TTC549 (cell line): Measurements from ENCODE around the gene OGFOD2.
"Not testable (repeated sequence)": the region's sequence is repeated elsewhere in the genome, so short reads cannot be mapped to it uniquely, and the experiment has no call there.

ENCODE experiments used
- FAIRE-seq: peaks from 2 replicates; lab custom pipeline; 2012; peaks lifted over from hg19 to GRCh38; lab: Jason Lieb, UNC

Gene OGFOD2

DNA sequence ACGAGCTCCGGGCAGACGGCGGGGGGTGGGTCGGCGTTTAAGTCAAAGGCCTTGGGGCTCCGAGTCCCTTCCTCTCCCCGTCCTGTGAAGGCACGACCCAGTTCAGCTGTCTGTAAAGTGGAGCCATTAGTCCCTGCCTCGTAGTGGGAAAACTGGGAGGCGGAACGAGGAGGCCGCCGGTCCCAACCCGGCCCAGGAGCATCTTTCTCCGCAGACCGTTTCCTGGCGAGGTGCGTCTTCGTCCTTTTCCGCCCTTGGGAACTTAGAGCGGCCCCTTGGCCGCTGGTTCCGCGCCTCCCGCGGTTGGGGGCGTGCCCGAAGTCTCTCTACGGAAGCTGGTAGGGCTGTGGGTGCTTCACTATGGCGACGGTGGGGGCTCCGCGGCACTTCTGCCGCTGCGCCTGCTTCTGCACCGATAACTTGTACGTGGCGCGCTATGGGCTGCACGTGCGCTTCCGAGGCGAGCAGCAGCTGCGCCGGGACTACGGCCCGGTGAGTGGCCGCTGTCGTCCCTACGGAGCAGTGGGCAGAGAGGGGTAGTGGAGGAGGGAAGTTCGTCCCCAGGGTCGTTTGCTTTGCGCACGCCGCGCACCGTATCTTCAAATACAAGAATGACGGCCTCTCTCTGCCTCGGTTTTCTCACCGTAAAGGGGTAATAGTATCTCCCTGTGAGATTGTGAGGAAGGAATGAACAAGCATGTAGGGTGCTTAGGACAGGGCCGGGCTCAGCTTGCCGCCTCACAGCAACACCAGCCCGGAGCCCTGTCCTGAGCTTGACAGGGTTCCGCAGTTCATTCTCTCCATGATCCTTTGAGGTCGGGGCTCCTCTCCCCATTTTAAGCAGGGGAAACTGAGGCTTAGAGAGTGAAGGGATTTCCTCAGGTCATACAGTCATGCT lies at the start of gene OGFOD2:
TSS of gene OGFOD2 (plus strand) at position 353 of the 898 bp plus-strand sequence. CDS start at position 361, 8 bp downstream.
- FAIRE-seq = no peak

DNA sequence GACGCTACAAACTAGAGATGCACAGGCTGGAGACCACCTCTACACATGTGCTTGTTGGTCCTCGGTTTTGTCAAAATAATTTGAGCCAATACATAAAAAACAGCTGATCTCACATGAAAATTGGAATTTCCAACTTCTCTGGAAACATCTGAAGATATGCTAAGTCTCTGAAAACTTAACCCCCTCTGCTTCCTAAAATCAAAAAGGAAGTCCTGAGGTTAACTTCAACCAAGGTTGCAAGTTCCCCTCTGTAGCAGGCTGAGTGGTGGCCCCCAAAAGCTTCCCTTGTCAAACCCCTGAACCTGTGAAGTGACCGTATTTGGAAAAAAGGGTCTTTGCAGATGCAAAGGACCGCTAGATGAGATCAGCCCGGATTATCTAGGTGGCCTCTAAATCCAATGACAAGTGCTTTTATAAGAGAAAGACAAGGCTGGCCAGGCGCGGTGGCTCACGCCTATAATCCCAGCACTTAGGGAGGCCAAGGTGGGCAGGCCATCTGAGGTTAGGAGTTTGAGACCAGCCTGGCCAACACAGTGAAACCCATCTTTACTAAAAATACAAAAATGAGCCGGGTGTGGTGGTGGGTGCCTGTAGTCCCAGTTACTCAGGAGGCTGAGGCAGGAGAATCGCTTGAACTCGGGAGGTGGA lies 47.2 kb upstream of the OGFOD2 start:
- FAIRE-seq = no peak

DNA sequence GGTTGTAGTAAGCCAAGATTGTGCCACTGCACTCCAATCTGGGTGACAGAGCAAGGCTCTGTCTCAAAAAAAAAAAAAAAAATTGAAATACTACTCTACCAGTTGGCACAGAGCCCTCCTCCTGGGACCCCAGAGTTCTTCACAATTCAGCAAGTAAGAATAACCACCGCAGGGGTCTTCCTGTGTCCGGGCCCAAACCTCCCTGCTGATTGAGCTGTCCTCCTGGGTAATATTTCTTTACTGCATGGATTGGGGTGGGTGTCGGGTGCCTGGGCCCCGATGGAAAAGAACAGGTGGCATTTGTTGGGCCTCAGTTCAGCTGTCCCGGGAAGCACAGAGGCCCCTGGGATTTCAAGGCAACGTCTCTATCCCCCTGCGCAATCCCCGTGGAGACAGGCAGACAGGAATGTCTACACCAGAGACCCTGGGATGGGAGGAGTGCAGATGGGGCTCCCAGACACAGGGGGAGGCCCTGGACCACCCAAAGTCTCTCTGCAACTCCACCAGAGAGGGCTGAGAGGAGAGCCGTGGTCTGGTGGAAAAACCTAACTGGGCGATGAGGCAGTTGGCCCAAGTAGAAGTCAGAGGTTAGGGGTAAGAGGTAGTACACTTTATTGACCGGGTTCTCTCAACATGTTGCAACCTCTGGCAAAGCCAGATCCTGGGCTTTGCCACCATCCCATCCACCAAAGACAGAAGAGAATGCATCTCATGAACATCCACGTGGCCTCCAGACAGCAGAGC lies 46.5 kb upstream of the OGFOD2 start:
- no peak for FAIRE-seq

- no peak for FAIRE-seq
These were observed 45.9 kb upstream of the OGFOD2 start for GRCh38 chr12:122929148-122929538.

DNA sequence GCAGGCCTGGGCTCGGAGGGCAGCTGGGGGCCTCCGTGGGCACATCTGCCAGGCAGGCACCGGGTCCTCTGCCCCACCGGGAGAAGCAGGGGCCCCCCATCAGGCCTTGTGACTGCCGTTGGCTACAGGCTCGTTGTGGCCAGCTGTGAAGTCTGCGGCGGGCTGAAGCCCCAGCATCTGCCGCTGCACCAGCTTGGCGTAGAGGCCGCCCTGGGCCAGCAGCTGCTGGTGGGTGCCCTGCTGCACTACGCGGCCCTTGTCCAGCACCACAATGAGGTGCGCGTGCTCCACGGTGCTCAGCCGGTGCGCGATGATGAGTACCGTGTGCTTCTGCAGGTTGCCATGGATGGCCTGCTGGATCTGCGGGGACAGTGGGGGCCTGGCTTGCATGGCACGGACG lies 45.2 kb upstream of the OGFOD2 start:
- FAIRE-seq = no peak

- FAIRE-seq = no peak
These were observed 42.8 kb upstream of the OGFOD2 start for GRCh38 chr12:122932207-122932606.

GRCh38 chr12:122934722-122935121 lies 40.3 kb upstream of the OGFOD2 start:
- FAIRE-seq = no peak

- FAIRE-seq = no peak
These were observed 39.7 kb upstream of the OGFOD2 start for GRCh38 chr12:122935318-122935717.

DNA sequence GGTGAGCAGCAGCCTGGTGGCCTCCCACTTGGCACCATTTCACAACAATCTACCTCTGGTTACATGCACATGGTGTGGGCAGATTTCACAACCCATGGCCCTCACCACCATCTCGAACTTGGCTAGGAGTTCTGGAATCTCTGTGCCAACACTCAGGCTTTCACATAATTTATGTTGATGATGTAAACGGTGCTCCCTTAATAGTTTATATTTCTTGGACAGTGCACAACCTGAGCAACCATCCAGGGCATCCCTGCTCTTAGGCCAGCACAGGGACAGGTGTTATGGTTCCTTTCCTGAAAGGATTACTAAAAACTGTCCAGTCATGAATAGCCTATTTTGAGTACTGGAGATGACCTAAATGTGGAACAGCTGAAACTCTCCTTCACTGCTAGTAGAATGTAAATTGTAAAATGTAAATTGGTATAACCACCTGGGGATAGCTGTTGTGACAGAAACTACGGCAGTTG lies 37.4 kb upstream of the OGFOD2 start:
- FAIRE-seq = no peak

DNA sequence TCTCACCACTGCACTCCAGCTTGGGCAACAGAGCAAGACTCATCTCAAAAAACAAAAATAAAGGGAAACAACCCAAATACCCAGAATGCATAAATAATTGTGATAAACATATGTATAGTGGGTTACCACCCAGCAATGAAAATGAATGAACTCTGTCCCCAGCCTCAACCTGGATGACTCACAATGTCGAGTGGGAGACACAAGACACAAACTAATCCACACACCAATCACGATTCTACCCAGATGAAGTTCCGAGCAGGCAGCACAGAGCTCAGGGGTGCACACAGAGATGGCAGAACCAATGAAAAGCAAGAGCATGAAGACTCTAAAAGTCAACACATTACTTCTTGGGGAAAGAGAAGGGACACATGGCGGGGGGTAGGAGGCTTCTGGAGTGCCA lies 35.9 kb upstream of the OGFOD2 start:
- FAIRE-seq = no peak

- not testable (repeated sequence) for FAIRE-seq
These were observed 33.7 kb upstream of the OGFOD2 start for GRCh38 chr12:122941351-122941750.

GRCh38 chr12:122942637-122943036 lies 32.4 kb upstream of the OGFOD2 start:
- FAIRE-seq = no peak

GRCh38 chr12:122943196-122943595 lies 31.8 kb upstream of the OGFOD2 start:
- no peak for FAIRE-seq

GRCh38 chr12:122944605-122945592 lies 30.1 kb upstream of the OGFOD2 start:
- FAIRE-seq = no peak

DNA sequence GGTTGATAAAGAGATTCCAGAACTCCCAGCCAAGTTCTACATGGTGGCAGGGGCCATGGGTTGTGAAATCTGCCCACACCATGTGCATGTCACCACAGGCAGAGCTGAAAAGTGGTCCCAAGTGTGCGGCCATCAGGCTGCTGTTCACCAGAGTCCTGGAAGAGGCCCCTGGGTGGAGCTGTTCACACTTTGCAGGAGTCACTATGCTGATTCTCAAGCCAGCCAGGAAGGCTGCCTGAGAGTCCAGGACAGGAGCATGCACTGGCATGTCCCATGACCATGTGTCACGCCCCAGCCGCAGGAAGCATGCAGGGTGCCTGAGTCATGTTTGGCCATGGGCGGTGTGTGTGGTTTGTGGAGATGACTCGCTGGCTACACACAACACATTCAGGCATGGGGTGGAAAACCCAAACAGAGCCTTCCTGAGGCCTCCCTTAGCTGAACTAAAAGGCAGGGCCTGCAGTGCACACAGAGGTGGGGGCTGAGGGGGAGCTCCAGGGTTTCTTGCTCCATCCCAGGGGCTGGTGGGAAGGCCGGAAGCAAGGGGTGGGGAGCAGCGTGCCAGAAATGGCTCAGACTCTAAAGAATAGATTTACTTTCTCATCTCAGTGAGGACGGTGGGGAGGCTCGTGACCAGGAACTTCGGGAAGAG lies 28.2 kb upstream of the OGFOD2 start:
- FAIRE-seq = no peak

- FAIRE-seq = no peak
These were observed 27.7 kb upstream of the OGFOD2 start for GRCh38 chr12:122947352-122947792.

- no peak for FAIRE-seq
These were observed 26.4 kb upstream of the OGFOD2 start for GRCh38 chr12:122948605-122949004.

GRCh38 chr12:122949405-122949804 lies 25.6 kb upstream of the OGFOD2 start:
- FAIRE-seq = no peak

DNA sequence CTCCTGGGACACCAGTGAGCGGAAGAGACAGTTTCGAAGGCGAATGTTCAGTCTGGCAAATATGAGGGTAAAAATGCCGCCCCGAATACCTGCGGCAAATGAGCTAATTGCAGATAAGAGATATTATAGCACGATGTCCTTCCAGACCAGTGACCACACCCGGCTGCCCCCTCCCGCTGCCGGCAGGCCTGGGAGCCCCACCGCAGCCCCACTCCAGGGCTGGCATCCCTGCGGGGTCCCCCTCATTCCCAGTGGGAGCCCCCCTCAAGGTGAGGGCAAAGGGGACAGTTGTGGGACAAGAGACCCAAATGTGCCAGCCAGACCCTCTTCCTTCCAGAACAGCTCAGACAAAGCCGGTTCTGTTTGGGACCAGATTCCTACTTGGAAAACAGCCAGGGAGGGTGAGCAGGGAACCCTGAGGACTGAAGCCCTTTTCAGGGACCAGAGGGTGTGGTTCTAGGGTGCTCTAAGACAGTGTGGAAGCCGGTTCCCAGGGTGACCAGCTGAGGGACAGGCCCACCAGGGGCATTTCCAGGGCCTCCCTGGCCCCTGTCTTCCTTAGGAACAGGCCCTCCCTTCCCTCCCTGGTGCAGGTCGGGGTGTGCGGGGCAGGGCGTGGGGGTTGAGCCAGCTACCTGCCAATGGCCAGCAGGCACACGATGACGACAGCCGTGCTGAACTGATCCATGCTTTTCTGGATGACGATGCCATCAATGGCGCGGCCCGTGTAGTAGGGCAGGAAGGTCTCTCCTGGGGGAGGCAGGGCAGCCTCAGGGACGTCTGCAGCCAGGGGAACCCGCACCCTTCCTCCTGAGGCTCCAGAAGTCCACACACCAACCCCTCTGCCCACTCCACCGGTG lies 25.0 kb upstream of the OGFOD2 start:
- no peak for FAIRE-seq

DNA sequence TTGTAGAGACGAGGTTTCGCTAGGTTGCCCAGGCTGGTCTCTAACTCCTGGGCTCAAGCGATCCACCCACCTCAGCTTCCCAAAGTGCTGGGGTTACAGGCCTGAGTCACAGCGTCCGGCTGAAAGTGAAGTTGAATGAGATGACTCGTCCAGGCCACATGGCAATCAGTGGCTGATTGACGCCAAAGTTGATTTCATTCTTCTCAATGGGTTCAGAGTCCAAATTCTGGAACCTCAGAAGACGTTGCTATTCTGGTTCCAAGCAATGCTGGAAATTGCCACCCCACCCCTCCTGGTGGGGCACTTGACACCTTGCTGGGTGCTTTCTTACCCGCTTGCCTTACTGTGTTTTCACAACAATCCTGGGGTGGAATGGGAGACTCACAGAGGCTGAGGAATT lies 23.6 kb upstream of the OGFOD2 start:
- FAIRE-seq = no peak
